Prostate gland (tissue), 2 donors: ENCODE results near the gene GEN1. TPM values are rescaled to one million over a fixed set of nuclear protein-coding genes. Genes with fewer than 3 reads are reported as not detected.

Experiments
- DNase-seq: peaks from one replicate; pipeline ENCODE4 v3.0.0-alpha.2; 2019; ENCODE audit warnings: low spot score
- H3K27ac ChIP-seq, 2 donors: fragments of 200-600 bp; sonication (generic); 2 replicates each; pipeline ENCODE4 v1.5.1; 2017 to 2019
- H3K27me3 ChIP-seq: fragments of 200-600 bp; sonication (generic); replicated peaks from 2 replicates; pipeline ENCODE4 v1.5.1; 2019; ENCODE audit not compliant: insufficient read depth
- H3K36me3 ChIP-seq, 2 donors: fragments of 200-600 bp; sonication (generic); 1 replicate in 1 of 2; 2 replicates in 1 of 2; pipeline versions ENCODE4 v1.5.1 to v1.8.1; 2017 to 2019
- H3K4me1 ChIP-seq: fragments of 200-600 bp; sonication (generic); replicated peaks from 2 replicates; pipeline ENCODE4 v1.5.1; 2019
- H3K4me3 ChIP-seq, 2 donors: fragments of 200-600 bp; sonication (generic); 2 replicates each; pipeline ENCODE4 v1.5.1; 2017 to 2019
- H3K9me3 ChIP-seq: fragments of 200-600 bp; sonication (generic); 2 replicates; pipeline ENCODE4 v1.5.1; 2017
- CTCF ChIP-seq, 4 experiments: fragments of 200-600 bp in 2 of 4; fragments of 450-650 bp in 2 of 4; sonication (generic) in 2 of 4; IDR thresholded peaks; 1 replicate in 3 of 4; 2 replicates in 1 of 4; pipeline ENCODE4 v1.5.1; 2016 to 2019; ENCODE audit warnings: antibody characterized with exemption in 4 of 4, mild to moderate bottlenecking in 2 of 4, moderate library complexity in 2 of 4
- POLR2A ChIP-seq: fragments of 450-650 bp; IDR thresholded peaks from one replicate; pipeline ENCODE4 v1.6.1; 2016; ENCODE audit warnings: antibody characterized with exemption, mild to moderate bottlenecking
- POLR2AphosphoS5 ChIP-seq: sonication (generic); formaldehyde crosslinking; IDR thresholded peaks from one replicate; pipeline ENCODE4 v1.6.1; 2017; ENCODE audit warnings: antibody characterized with exemption
- WGBS: methylation state at CpG from one replicate; pipeline ENCODE4 v1.1.5; 2018; 5-methylcytosine and 5-hydroxymethylcytosine counted together
- intact Hi-C: fragments of 100-400 bp; cut with DNase I; formaldehyde crosslinking; loops from one replicate; pipeline ENCODE4 v1.14.2; 2022
- total RNA-seq, 2 donors: library from RNA; depleted of rRNA; stranded (reverse); fragments of >200 nt; gene quantifications; one replicate each; pipeline ENCODE4 v1.1.0, GENCODE V29; 2016

Gene GEN1
- total RNA-seq, 2 donors from 2014 or later, result 5.0 to 15.3 TPM

- intact Hi-C loops, result no loop called here
Observed at GRCh38 chr2:17781482-17781881, 27.5 kb downstream of the GEN1 start.

GRCh38 chr2:17786727-17787126 is 32.8 kb downstream of the GEN1 start:
- intact Hi-C loops, result no loop called here
- WGBS, result 88% methylated on average over 3 of the region's 3 CpGs

More at GRCh38 chr2:17781482-17781881, 27.5 kb downstream of the GEN1 start:
- Histone ChIP-seq H3K36me3 (no peaks in the 10 kb centered on the region), H3K27ac (no peak overlapping the region), H3K27me3 (no peaks in the 10 kb centered on the region), H3K9me3 (no peaks in the 10 kb centered on the region), H3K4me3 (no peak overlapping the region), H3K4me1 (no peaks in the 10 kb centered on the region)
- TF ChIP-seq POLR2AphosphoS5 (no peak), CTCF (IDR thresholded peaks at IDR 0.05) (no peak), POLR2A (no peak)
- WGBS, result 54% methylated on average over 1 of the region's 1 CpG
- DNase-seq, result no peak

GRCh38 chr2:17788773-17789172 is 34.8 kb downstream of the GEN1 start:
- TF ChIP-seq POLR2A (no peak), POLR2AphosphoS5 (no peak)
- intact Hi-C loops, result no loop called here
- WGBS, result 73% methylated on average over 4 of the region's 4 CpGs
- H3K4me3 ChIP-seq, result no peak overlapping the region
- no peak overlapping the region for H3K27ac ChIP-seq
- no peaks in the 10 kb centered on the region for H3K27me3 ChIP-seq
- H3K36me3 ChIP-seq, result no peaks in the 10 kb centered on the region
- no peak for DNase-seq
- H3K4me1 ChIP-seq, result no peaks in the 10 kb centered on the region
- H3K9me3 ChIP-seq, result no peaks in the 10 kb centered on the region

More at GRCh38 chr2:17786727-17787126, 32.8 kb downstream of the GEN1 start:
- H3K27me3 ChIP-seq, result no peaks in the 10 kb centered on the region
- TF ChIP-seq POLR2A (no peak), CTCF (IDR thresholded peaks at IDR 0.05) (no peak), POLR2AphosphoS5 (no peak)
- H3K27ac ChIP-seq, result no peak overlapping the region
- no peaks in the 10 kb centered on the region for H3K9me3 ChIP-seq
- no peaks in the 10 kb centered on the region for H3K4me1 ChIP-seq
- no peaks in the 10 kb centered on the region for H3K36me3 ChIP-seq
- H3K4me3 ChIP-seq, result no peak overlapping the region
- DNase-seq, result no peak

- H3K27me3 ChIP-seq, result no peaks in the 10 kb centered on the region
- intact Hi-C loops, result no loop called here
- H3K4me3 ChIP-seq, result no peak overlapping the region
- 42% methylated on average over 1 of the region's 1 CpG for WGBS
- no peaks in the 10 kb centered on the region for H3K9me3 ChIP-seq
- no peak for TF ChIP-seq POLR2A
- TF ChIP-seq POLR2AphosphoS5, result no peak
- no peak for TF ChIP-seq CTCF (IDR thresholded peaks at IDR 0.05)
- H3K36me3 ChIP-seq, result no peaks in the 10 kb centered on the region
- DNase-seq, result no peak
- H3K27ac ChIP-seq, result no peak overlapping the region
- H3K4me1 ChIP-seq, result no peaks in the 10 kb centered on the region
Observed at GRCh38 chr2:17790536-17790935, 36.6 kb downstream of the GEN1 start.

DNA sequence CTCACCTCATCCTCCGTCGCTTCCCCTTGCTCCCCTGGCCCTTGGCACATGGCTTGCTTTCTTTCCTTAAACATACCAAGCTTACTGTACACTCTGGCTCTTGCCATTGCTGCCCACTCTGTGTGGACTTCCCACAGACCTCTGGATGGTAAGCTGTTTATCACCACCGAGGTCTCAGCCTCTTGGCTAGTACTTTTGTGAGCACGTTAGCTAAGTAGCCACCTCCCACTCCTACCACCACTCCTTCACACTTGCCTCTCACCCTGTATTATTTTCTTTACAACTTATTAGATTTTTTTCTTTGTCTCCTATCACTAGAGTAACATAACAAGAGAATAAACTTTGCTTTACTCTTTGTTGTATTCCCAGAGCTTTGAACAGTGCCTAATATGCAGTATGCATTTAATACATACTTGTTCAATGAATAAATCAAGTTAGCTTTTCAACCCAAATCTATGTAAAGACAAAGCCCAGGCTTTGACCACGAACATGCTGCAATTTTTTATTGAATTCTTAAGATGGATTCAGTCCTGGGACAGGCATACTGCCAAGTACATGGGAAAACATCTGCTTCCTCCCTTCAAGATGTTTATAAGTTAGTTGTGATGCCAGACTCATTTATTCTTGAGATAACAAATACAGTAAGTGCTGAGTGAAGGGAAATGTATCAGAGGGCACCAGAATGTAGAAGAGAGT is 37.3 kb downstream of the GEN1 start:
- no peak overlapping the region for H3K27ac ChIP-seq
- no peak for DNase-seq
- TF ChIP-seq CTCF (IDR thresholded peaks at IDR 0.05), result no peak
- TF ChIP-seq POLR2AphosphoS5, result no peak
- TF ChIP-seq POLR2A, result no peak
- no peaks in the 10 kb centered on the region for H3K27me3 ChIP-seq
- 47% methylated on average over 5 of the region's 5 CpGs for WGBS
- H3K4me3 ChIP-seq, result no peak overlapping the region
- no peaks in the 10 kb centered on the region for H3K9me3 ChIP-seq
- intact Hi-C loops, result no loop called here
- no peaks in the 10 kb centered on the region for H3K4me1 ChIP-seq
- no peaks in the 10 kb centered on the region for H3K36me3 ChIP-seq
